Natural killer cell (primary cell): ENCODE measurements around the gene SETX. TPM values are rescaled to one million over a fixed set of nuclear protein-coding genes. Genes with fewer than 3 reads are reported as not detected.

Experiments used
- ATAC-seq, 3 donors: fragments of 150-1000 bp in 2 of 3; fragments of 200-7000 bp in 1 of 3; cut with Tn5 transposase; 1 replicate in 1 of 3; 2 replicates in 2 of 3; pipeline ENCODE4 v1.10.0; 2021; ENCODE audit warnings: mild to moderate bottlenecking in 2 of 3, moderate library complexity in 2 of 3
- DNase-seq, 2 donors: peaks; one replicate each; pipeline versions ENCODE4 v3.0.0 to v3.0.0-alpha.2; 2013 to 2021; ENCODE audit warnings: mixed read lengths in 1 of 2
- H3K27ac ChIP-seq: one replicate; pipeline ENCODE4 v1.5.1; 2013; ENCODE audit warnings: mild to moderate bottlenecking, low read length
- H3K27me3 ChIP-seq: one replicate; pipeline ENCODE4 v1.6.1; 2013; ENCODE audit warnings: low read length; ENCODE audit not compliant: control insufficient read depth, insufficient read depth
- H3K36me3 ChIP-seq: one replicate; pipeline ENCODE4 v1.6.1; 2013; ENCODE audit warnings: low read length; ENCODE audit not compliant: control insufficient read depth, insufficient read depth
- H3K4me1 ChIP-seq: one replicate; pipeline ENCODE4 v1.6.1; 2013; ENCODE audit warnings: low read length; ENCODE audit not compliant: control insufficient read depth, insufficient read depth
- H3K4me3 ChIP-seq: one replicate; pipeline ENCODE4 v1.5.1; 2013; ENCODE audit warnings: low read length
- H3K9me3 ChIP-seq: one replicate; pipeline ENCODE4 v1.6.1; 2013; ENCODE audit warnings: low read length; ENCODE audit not compliant: control insufficient read depth, insufficient read depth
- H3K27ac Mint-ChIP-seq, 2 donors: one replicate each; pipeline ENCODE4 v1.8.0; 2022; ENCODE audit warnings: mild to moderate bottlenecking in 2 of 2, mixed read lengths in 2 of 2, moderate library complexity in 1 of 2
- H3K27me3 Mint-ChIP-seq, 2 donors: one replicate each; pipeline ENCODE4 v1.8.0; 2022; ENCODE audit warnings: low read depth in 2 of 2, mixed read lengths in 2 of 2
- H3K36me3 Mint-ChIP-seq: one replicate; pipeline ENCODE4 v1.8.0; 2022; ENCODE audit warnings: mixed read lengths
- H3K4me1 Mint-ChIP-seq, 2 donors: one replicate each; pipeline ENCODE4 v1.8.0; 2022; ENCODE audit warnings: mixed read lengths in 2 of 2
- H3K4me3 Mint-ChIP-seq: one replicate; pipeline ENCODE4 v1.8.0; 2022; ENCODE audit warnings: mild to moderate bottlenecking, moderate library complexity, mixed read lengths
- H3K9me3 Mint-ChIP-seq, 2 donors: one replicate each; pipeline ENCODE4 v1.8.0; 2022; ENCODE audit warnings: mixed read lengths in 2 of 2
- CTCF ChIP-seq: fragments of 200-600 bp; IDR thresholded peaks from one replicate; pipeline ENCODE4 v1.8.0; 2022; ENCODE audit warnings: antibody characterized with exemption
- WGBS: methylation state at CpG from one replicate; pipeline ENCODE4 v1.1.7; 2013; ENCODE audit warnings: missing lambda C conversion rate; ENCODE audit not compliant: insufficient coverage; 5-methylcytosine and 5-hydroxymethylcytosine counted together
- intact Hi-C: fragments of 100-400 bp; cut with micrococcal nuclease; formaldehyde crosslinking; loops from one replicate; pipeline ENCODE4 v1.14.2; 2022
- total RNA-seq, 4 donors: library from RNA; stranded (reverse); fragments of 120-200 nt in 1 of 4; gene quantifications; one replicate each; pipeline versions ENCODE4 v1.2.3 to v1.2.4, GENCODE V29; 2013 to 2022

SETX gene
- 100 to 1,000 TPM in 1 of 3 donors, 10 to 100 TPM in 2; 85.3 to 109 (median 97.7) TPM for total RNA-seq
- total RNA-seq (2013): 183 TPM

DNA sequence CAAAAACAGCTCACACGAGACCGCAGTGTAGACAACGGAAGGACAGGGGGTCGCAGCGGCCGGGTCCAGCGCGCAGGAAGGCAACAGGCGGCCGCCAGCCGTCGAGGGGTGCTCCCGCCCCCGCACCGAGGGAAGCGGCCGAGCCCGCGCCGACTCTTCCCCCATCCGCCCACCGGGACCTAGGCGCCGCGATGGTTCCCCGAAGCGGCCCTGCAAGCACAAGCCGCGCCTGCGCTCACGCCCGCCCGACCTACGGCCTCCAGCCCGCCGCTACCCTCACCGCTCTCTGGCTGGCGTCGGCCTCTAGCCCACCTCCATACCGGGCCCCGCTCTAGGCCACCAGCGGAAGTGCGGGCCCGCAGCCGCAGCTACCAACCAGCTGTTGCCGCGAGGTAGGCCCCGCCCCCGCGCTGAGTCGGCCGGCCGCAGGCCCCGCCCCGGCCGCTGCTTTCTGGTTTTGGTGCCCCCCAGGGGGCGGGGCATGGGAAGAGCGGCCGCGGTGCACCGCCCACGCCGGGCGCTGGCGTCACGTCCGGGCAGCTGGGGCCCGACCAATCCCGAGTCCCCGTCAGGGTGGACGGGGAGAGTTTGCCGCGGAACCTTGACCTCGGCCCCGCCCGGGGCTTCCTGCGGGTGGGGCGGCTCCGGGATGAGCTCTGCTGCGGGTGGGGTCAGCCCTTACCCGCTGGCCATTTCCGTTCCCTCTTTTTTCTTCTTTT is at the start of gene SETX:
Gene SETX, minus strand, starts transcription at position 350 of the 719 bp plus-strand sequence. CDS start 5,558 bp downstream, outside the sequence.
- ATAC-seq: peak; percentile 81 to 92 (median 85)
- no peaks in the 10 kb centered on the region for H3K9me3 ChIP-seq
- H3K4me3 ChIP-seq: peak within 1 kb of the TSS; percentile 95
- TF ChIP-seq CTCF: no peak
- H3K4me1 Mint-ChIP-seq: peaks cover 36 to 45% of the 10 kb centered on the region in 2 donors
- H3K27ac Mint-ChIP-seq: peak within 1 kb of the TSS; percentile 77 to 96
- no peaks in the 10 kb centered on the region for H3K27me3 Mint-ChIP-seq
- H3K27me3 ChIP-seq: no peaks in the 10 kb centered on the region
- H3K4me1 ChIP-seq: peaks cover 45% of the 10 kb centered on the region
- DNase-seq: peak; percentile 92 to 97
- peak within 1 kb of the TSS; percentile 97 for H3K27ac ChIP-seq
- intact Hi-C loops: loop anchor here (10.0 kb wide), 3 partner anchors 50 to 1120 kb away; partner anchors contain the start of gene TTF1
- H3K36me3 ChIP-seq: peaks cover 20% of the 10 kb centered on the region
- H3K4me3 Mint-ChIP-seq: peak within 1 kb of the TSS; percentile 96
- peaks cover 13% of the 10 kb centered on the region for H3K36me3 Mint-ChIP-seq
- WGBS: under 1% methylated on average over 82 of the region's 82 CpGs
- no peaks in the 10 kb centered on the region for H3K9me3 Mint-ChIP-seq

- peaks cover 23% of the 10 kb centered on the region for H3K4me1 ChIP-seq
- peak overlapping the region; percentile 34 to 35 for H3K27ac Mint-ChIP-seq
- 14% methylated on average over 7 of the region's 9 CpGs for WGBS
- no peak for TF ChIP-seq CTCF
- peaks cover 26% of the 10 kb centered on the region for H3K36me3 ChIP-seq
- H3K4me3 ChIP-seq: no peak overlapping the region
- no peaks in the 10 kb centered on the region for H3K9me3 ChIP-seq
- DNase-seq (peak in 1 of 2 donors; percentile 48), ATAC-seq (no peak)
- peaks cover 43 to 46% of the 10 kb centered on the region in 2 donors for H3K4me1 Mint-ChIP-seq
- H3K4me3 Mint-ChIP-seq: peak overlapping the region; percentile 47
- peaks cover 0 to 3% of the 10 kb centered on the region in 2 donors for H3K27me3 Mint-ChIP-seq
- no peaks in the 10 kb centered on the region for H3K9me3 Mint-ChIP-seq
- H3K36me3 Mint-ChIP-seq: peaks cover 14% of the 10 kb centered on the region
- intact Hi-C loops: loop anchor here (10.0 kb wide), 1 partner anchor 50 kb away; the partner anchor contains the start of gene SETX
- no peak overlapping the region for H3K27ac ChIP-seq
- peaks cover 1% of the 10 kb centered on the region for H3K27me3 ChIP-seq
Observed at GRCh38 chr9:132404228-132404881, 49.6 kb upstream of the SETX start.

- no peak for DNase-seq
- peaks cover 37 to 41% of the 10 kb centered on the region in 2 donors for H3K4me1 Mint-ChIP-seq
- no peak overlapping the region for H3K27ac Mint-ChIP-seq
- peaks cover 22% of the 10 kb centered on the region for H3K36me3 Mint-ChIP-seq
- Histone ChIP-seq H3K9me3 (no peaks in the 10 kb centered on the region), H3K27ac (no peak overlapping the region), H3K4me3 (no peak overlapping the region), H3K4me1 (peaks cover 18% of the 10 kb centered on the region), H3K36me3 (peaks cover 47% of the 10 kb centered on the region), H3K27me3 (no peaks in the 10 kb centered on the region)
- intact Hi-C loops: loop anchor here (10.0 kb wide), 1 partner anchor 47 kb away; the partner anchor contains the start of gene SETX
- no peaks in the 10 kb centered on the region for H3K9me3 Mint-ChIP-seq
- ATAC-seq: no peak
- no peak for TF ChIP-seq CTCF
- no peaks in the 10 kb centered on the region for H3K27me3 Mint-ChIP-seq
- no peak overlapping the region for H3K4me3 Mint-ChIP-seq
- WGBS: 98% methylated on average over 4 of the region's 4 CpGs
Observed at GRCh38 chr9:132401824-132402223, 47.0 kb upstream of the SETX start.
